Liver (tissue), 9 donors: ENCODE results near the gene AQP5. TPM values are rescaled to one million over a fixed set of nuclear protein-coding genes. Genes with fewer than 3 reads are reported as not detected.

Experiments
- DNase-seq: peaks from one replicate; pipeline ENCODE4 v3.0.0-alpha.2; 2017; ENCODE audit warnings: low spot score
- H3K27ac ChIP-seq, 2 donors: one replicate each; pipeline ENCODE4 v1.7.0; 2013; ENCODE audit warnings: inconsistent platforms in 2 of 2, low read length in 2 of 2, control low read depth in 1 of 2, low read depth in 1 of 2, mild to moderate bottlenecking in 1 of 2
- H3K27me3 ChIP-seq, 4 donors: one replicate each; pipeline versions ENCODE4 v1.6.1 to v1.7.0; 2013; ENCODE audit warnings: low read length in 3 of 4, inconsistent platforms in 1 of 4, mild to moderate bottlenecking in 1 of 4, moderate library complexity in 1 of 4; ENCODE audit not compliant: control insufficient read depth in 4 of 4, insufficient read depth in 4 of 4
- H3K36me3 ChIP-seq, 4 donors: one replicate each; pipeline versions ENCODE4 v1.6.1 to v1.7.0; 2013; ENCODE audit warnings: low read length in 3 of 4, mild to moderate bottlenecking in 3 of 4, low read depth in 1 of 4, moderate library complexity in 1 of 4; ENCODE audit not compliant: control insufficient read depth in 4 of 4, insufficient read depth in 3 of 4
- H3K4me1 ChIP-seq, 4 donors: one replicate each; pipeline versions ENCODE4 v1.6.1 to v1.7.0; 2013; ENCODE audit warnings: low read length in 3 of 4, mild to moderate bottlenecking in 3 of 4, moderate library complexity in 1 of 4; ENCODE audit not compliant: control insufficient read depth in 4 of 4, insufficient read depth in 4 of 4
- H3K4me3 ChIP-seq, 3 donors: one replicate each; pipeline versions ENCODE4 v1.6.1 to v1.7.0; 2013; ENCODE audit warnings: low read length in 3 of 3, control low read depth in 1 of 3, low read depth in 1 of 3, mild to moderate bottlenecking in 1 of 3
- H3K9ac ChIP-seq, 2 donors: one replicate each; pipeline ENCODE4 v1.7.0; 2013; ENCODE audit warnings: low read length in 2 of 2, mild to moderate bottlenecking in 2 of 2, moderate library complexity in 2 of 2, control low read depth in 1 of 2, low read depth in 1 of 2
- H3K9me3 ChIP-seq, 4 donors: one replicate each; pipeline versions ENCODE4 v1.6.1 to v1.7.0; 2013; ENCODE audit warnings: low read length in 3 of 4; ENCODE audit not compliant: control insufficient read depth in 4 of 4
- ATF3 ChIP-seq: IDR thresholded peaks from 2 replicates; pipeline ENCODE4 v1.6.1; 2016; ENCODE audit warnings: antibody characterized with exemption
- CTCF ChIP-seq: fragments of 150-350 bp; IDR thresholded peaks from 2 replicates; pipeline ENCODE4 v1.5.1; 2017; ENCODE audit warnings: improper control_type of control experiment, low read depth, low read length; ENCODE audit not compliant: missing input control
- EGR1 ChIP-seq, 2 donors: IDR thresholded peaks; 2 replicates each; pipeline ENCODE4 v1.6.1; 2016 to 2018; ENCODE audit warnings: antibody characterized with exemption in 2 of 2, low read depth in 2 of 2
- FOXA1 ChIP-seq: IDR thresholded peaks from 2 replicates; pipeline ENCODE4 v1.6.1; 2016; ENCODE audit warnings: antibody characterized with exemption
- FOXA2 ChIP-seq: IDR thresholded peaks from 2 replicates; pipeline ENCODE4 v1.6.1; 2016; ENCODE audit warnings: antibody characterized with exemption
- GABPA ChIP-seq, 2 donors: IDR thresholded peaks in 1 of 2; conservative IDR thresholded peaks in 1 of 2; 2 replicates each; pipeline ENCODE4 v1.6.1; 2016; ENCODE audit warnings: antibody characterized with exemption in 2 of 2, mild to moderate bottlenecking in 1 of 2, moderate library complexity in 1 of 2
- HNF4G ChIP-seq: IDR thresholded peaks from 2 replicates; pipeline ENCODE4 v1.6.1; 2016; ENCODE audit warnings: antibody characterized with exemption
- JUND ChIP-seq, 2 donors: IDR thresholded peaks; 2 replicates each; pipeline ENCODE4 v1.6.1; 2016; ENCODE audit warnings: antibody characterized with exemption in 2 of 2
- NR2F2 ChIP-seq: IDR thresholded peaks from 2 replicates; pipeline ENCODE4 v1.6.1; 2016; ENCODE audit warnings: antibody characterized with exemption
- RAD21 ChIP-seq, 2 donors: IDR thresholded peaks; 2 replicates each; pipeline ENCODE4 v1.6.1; 2016; ENCODE audit warnings: antibody characterized with exemption in 2 of 2, mild to moderate bottlenecking in 2 of 2
- RXRA ChIP-seq, 2 donors: IDR thresholded peaks; 2 replicates each; pipeline ENCODE4 v1.6.1; 2017 to 2018; ENCODE audit warnings: antibody characterized with exemption in 2 of 2, mild to moderate bottlenecking in 1 of 2
- SP1 ChIP-seq: IDR thresholded peaks from 2 replicates; pipeline ENCODE4 v1.6.1; 2018; ENCODE audit warnings: antibody characterized with exemption, mild to moderate bottlenecking
- TAF1 ChIP-seq: conservative IDR thresholded peaks from 2 replicates; pipeline ENCODE4 v1.6.1; 2016; ENCODE audit warnings: antibody characterized with exemption, mild to moderate bottlenecking
- YY1 ChIP-seq: IDR thresholded peaks from 2 replicates; pipeline ENCODE4 v1.6.1; 2016; ENCODE audit warnings: antibody characterized with exemption, mild to moderate bottlenecking
- WGBS: extraction: QIAGEN DNeasy Blood & Tissue Kit; methylation state at CpG from one replicate; pipeline ENCODE4 v1.1.7; 2013; 5-methylcytosine and 5-hydroxymethylcytosine counted together
- polyA plus RNA-seq, 2 donors: library from polyadenylated mRNA; stranded (reverse) in 1 of 2; unstranded in 1 of 2; fragments of 200-250 nt in 1 of 2; fragments of >200 nt in 1 of 2; fragmentation: Nextera tagmentation in 1 of 2; extraction: Ambion mirVana in 1 of 2; gene quantifications; one replicate each; pipeline versions ENCODE4 v1.2.1 to v1.2.3, GENCODE V29; 2013 to 2015
- total RNA-seq, 2 donors: library from RNA; depleted of rRNA; stranded (reverse); fragments of >200 nt; gene quantifications; one replicate each; pipeline ENCODE4 v1.2.3, GENCODE V29; 2014
- TF ChIP-seq, protein P1 (sequence below): IDR thresholded peaks from 2 replicates; pipeline ENCODE4 v1.6.1; 2016; ENCODE audit warnings: antibody characterized with exemption, mild to moderate bottlenecking
- TF ChIP-seq, protein P2 (sequence below): IDR thresholded peaks from 2 replicates; pipeline ENCODE4 v1.6.1; 2016; ENCODE audit warnings: antibody characterized with exemption
- TF ChIP-seq, protein P3 (sequence below): IDR thresholded peaks from 2 replicates; pipeline ENCODE4 v1.6.1; 2016; ENCODE audit warnings: antibody characterized with exemption
- donor health status: healthy.
- donor health status: healthy.
- donor health status: healthy.
- donor health status: healthy.
- donor health status: healthy.

Gene AQP5
- total and polyA plus RNA-seq, 4 donors: not detected

DNA sequence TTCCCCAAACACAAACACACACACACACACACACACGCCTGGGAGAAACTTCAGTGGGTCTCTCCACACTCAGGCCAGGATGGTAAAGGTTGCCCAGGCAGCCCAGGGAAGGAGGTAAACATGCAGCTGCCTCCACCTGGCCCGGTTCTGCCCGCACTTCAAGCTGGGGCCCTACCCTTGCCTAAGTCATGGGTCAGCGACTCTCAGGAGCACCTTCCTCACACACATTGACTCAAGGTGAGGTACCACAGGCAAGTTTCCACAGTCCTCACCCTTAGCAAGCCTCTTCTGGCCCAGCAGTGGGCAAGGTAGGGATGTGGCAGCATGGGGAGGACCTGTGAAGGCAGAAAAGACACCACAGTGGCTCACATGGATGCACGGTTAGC, 43.9 kb upstream of the AQP5 start:
- TF ChIP-seq FOXA2 (no peak), YY1 (no peak), RAD21 (IDR thresholded peaks at IDR 0.05) (no peak), TAF1 (no peak), FOXA1 (no peak), EGR1 (IDR thresholded peaks at IDR 0.05; ENCODE audit: low read depth in 2 of 2) (no peak), HNF4G (no peak), ATF3 (no peak), CTCF (no peak), RXRA (IDR thresholded peaks at IDR 0.05) (no peak), JUND (IDR thresholded peaks at IDR 0.05) (no peak)
- TF ChIP-seq, protein P1, sequence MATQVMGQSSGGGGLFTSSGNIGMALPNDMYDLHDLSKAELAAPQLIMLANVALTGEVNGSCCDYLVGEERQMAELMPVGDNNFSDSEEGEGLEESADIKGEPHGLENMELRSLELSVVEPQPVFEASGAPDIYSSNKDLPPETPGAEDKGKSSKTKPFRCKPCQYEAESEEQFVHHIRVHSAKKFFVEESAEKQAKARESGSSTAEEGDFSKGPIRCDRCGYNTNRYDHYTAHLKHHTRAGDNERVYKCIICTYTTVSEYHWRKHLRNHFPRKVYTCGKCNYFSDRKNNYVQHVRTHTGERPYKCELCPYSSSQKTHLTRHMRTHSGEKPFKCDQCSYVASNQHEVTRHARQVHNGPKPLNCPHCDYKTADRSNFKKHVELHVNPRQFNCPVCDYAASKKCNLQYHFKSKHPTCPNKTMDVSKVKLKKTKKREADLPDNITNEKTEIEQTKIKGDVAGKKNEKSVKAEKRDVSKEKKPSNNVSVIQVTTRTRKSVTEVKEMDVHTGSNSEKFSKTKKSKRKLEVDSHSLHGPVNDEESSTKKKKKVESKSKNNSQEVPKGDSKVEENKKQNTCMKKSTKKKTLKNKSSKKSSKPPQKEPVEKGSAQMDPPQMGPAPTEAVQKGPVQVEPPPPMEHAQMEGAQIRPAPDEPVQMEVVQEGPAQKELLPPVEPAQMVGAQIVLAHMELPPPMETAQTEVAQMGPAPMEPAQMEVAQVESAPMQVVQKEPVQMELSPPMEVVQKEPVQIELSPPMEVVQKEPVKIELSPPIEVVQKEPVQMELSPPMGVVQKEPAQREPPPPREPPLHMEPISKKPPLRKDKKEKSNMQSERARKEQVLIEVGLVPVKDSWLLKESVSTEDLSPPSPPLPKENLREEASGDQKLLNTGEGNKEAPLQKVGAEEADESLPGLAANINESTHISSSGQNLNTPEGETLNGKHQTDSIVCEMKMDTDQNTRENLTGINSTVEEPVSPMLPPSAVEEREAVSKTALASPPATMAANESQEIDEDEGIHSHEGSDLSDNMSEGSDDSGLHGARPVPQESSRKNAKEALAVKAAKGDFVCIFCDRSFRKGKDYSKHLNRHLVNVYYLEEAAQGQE: no peak
- TF ChIP-seq, protein P2, sequence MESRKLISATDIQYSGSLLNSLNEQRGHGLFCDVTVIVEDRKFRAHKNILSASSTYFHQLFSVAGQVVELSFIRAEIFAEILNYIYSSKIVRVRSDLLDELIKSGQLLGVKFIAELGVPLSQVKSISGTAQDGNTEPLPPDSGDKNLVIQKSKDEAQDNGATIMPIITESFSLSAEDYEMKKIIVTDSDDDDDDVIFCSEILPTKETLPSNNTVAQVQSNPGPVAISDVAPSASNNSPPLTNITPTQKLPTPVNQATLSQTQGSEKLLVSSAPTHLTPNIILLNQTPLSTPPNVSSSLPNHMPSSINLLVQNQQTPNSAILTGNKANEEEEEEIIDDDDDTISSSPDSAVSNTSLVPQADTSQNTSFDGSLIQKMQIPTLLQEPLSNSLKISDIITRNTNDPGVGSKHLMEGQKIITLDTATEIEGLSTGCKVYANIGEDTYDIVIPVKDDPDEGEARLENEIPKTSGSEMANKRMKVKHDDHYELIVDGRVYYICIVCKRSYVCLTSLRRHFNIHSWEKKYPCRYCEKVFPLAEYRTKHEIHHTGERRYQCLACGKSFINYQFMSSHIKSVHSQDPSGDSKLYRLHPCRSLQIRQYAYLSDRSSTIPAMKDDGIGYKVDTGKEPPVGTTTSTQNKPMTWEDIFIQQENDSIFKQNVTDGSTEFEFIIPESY: no peak
- H3K9ac ChIP-seq: no peak overlapping the region
- no peak overlapping the region for H3K4me3 ChIP-seq
- 82% methylated on average over 5 of the region's 5 CpGs for WGBS
- no peaks in the 10 kb centered on the region for H3K9me3 ChIP-seq
- peaks cover 0 to 3% (median 0%) of the 10 kb centered on the region in 4 donors for H3K4me1 ChIP-seq
- DNase-seq: no peak
- H3K27ac ChIP-seq: no peak overlapping the region
- no peaks in the 10 kb centered on the region for H3K27me3 ChIP-seq
- H3K36me3 ChIP-seq: no peaks in the 10 kb centered on the region

GRCh38 chr12:49920241-49920914, 41.3 kb upstream of the AQP5 start:
- Histone ChIP-seq H3K4me1 (peaks cover 0 to 5% (median 0%) of the 10 kb centered on the region in 4 donors), H3K36me3 (no peaks in the 10 kb centered on the region), H3K27me3 (no peaks in the 10 kb centered on the region), H3K9me3 (no peaks in the 10 kb centered on the region), H3K4me3 (no peak overlapping the region), H3K9ac (no peak overlapping the region), H3K27ac (no peak overlapping the region)
- no peak for DNase-seq
- 68% methylated on average over 12 of the region's 12 CpGs for WGBS
- TF ChIP-seq RAD21 (IDR thresholded peaks at IDR 0.05) (no peak), NR2F2 (no peak), TAF1 (no peak), GABPA (IDR thresholded peaks at IDR 0.05 in 1 of 2, conservative IDR thresholded peaks at IDR 0.05 in 1 of 2) (no peak), SP1 (no peak), FOXA2 (no peak), EGR1 (IDR thresholded peaks at IDR 0.05; ENCODE audit: low read depth in 2 of 2) (no peak), CTCF (no peak), HNF4G (no peak), FOXA1 (no peak), YY1 (no peak), RXRA (IDR thresholded peaks at IDR 0.05) (no peak)
- TF ChIP-seq, protein P3, sequence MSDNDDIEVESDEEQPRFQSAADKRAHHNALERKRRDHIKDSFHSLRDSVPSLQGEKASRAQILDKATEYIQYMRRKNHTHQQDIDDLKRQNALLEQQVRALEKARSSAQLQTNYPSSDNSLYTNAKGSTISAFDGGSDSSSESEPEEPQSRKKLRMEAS: no peak
- TF ChIP-seq, protein P1: no peak
